IPS-15b (cell line): ENCODE results near the gene HOXA4.

Experiments used
- H3K27me3 ChIP-seq: one replicate; pipeline ENCODE4 v1.6.1; 2013; ENCODE audit warnings: low read length; ENCODE audit not compliant: control insufficient read depth, insufficient read depth
- H3K36me3 ChIP-seq: one replicate; pipeline ENCODE4 v1.6.1; 2013; ENCODE audit warnings: low read length; ENCODE audit not compliant: control insufficient read depth, insufficient read depth
- H3K4me1 ChIP-seq: one replicate; pipeline ENCODE4 v1.6.1; 2013; ENCODE audit warnings: mild to moderate bottlenecking, low read length; ENCODE audit not compliant: control insufficient read depth, insufficient read depth
- H3K4me3 ChIP-seq: one replicate; pipeline ENCODE4 v1.5.1; 2013; ENCODE audit warnings: low read depth, low read length
- H3K9ac ChIP-seq: one replicate; pipeline ENCODE4 v1.6.1; 2013; ENCODE audit warnings: low read depth, mild to moderate bottlenecking, low read length
- H3K9me3 ChIP-seq: one replicate; pipeline ENCODE4 v1.6.1; 2013; ENCODE audit warnings: mild to moderate bottlenecking, low read length; ENCODE audit not compliant: control insufficient read depth, insufficient read depth

Gene HOXA4

DNA sequence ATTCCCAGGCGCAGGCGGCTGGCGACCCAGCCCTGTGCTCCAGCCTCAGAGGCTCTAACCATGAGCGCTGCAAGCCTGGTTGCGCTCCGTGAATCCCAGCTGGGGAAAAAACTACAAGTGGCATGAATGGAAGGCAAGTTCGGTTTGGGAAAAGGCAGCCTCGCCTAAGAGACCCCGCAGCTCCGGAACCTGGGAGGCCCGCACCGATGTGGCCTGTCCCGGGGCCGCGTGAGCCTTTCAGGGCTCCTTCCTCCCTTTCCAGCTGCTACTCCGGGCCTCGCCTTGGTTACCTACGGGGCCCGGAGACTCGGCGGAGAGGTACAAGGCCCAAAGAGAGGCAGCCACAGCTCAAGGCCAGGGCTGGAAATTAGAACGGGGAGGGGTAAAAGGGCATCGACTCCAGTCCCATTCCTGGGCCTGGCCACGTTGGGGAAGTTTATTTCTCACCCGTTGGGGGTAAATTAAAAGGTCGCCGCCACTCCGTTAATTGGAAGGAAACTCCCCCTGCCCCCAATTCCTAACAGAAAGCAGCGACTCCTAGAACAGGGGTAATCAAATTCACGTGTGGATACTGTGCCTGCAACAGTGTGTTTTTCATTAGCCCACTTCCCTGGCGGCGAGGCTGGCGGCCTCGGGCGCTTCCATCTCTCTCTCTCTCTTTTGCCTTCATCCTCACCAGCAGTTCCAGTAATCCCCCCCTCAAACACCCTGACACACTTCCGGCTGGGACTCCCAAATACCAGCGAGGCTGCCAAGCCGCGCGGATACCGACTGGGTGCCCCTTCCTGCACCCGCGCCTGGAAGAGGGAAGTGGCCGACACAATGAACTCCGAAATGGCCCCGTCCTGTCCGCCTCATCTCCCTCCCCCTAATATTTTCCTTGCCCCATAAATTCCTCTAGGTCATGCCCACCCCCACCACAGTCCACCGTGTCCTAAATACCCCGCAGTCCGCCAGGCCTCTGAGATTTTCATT lies 36.3 kb upstream of the HOXA4 start:
- Histone ChIP-seq H3K27me3 (peaks cover 98% of the 10 kb centered on the region), H3K36me3 (no peaks in the 10 kb centered on the region), H3K9me3 (no peaks in the 10 kb centered on the region), H3K4me3 (peak overlapping the region; percentile 8), H3K9ac (no peak overlapping the region), H3K4me1 (no peaks in the 10 kb centered on the region)

- H3K9me3 ChIP-seq, result no peaks in the 10 kb centered on the region
- H3K4me3 ChIP-seq, result peak overlapping the region; percentile 18
- no peak overlapping the region for H3K9ac ChIP-seq
- H3K27me3 ChIP-seq, result peaks cover 96% of the 10 kb centered on the region
- H3K4me1 ChIP-seq, result no peaks in the 10 kb centered on the region
- no peaks in the 10 kb centered on the region for H3K36me3 ChIP-seq
Observed at GRCh38 chr7:27165996-27166530, 35.5 kb upstream of the HOXA4 start.

GRCh38 chr7:27165089-27165995 lies 34.8 kb upstream of the HOXA4 start, which contains the start of gene HOXA9:
TSS of gene HOXA9 (minus strand) at chr7:27165537. CDS start at chr7:27165457, 80 bp downstream.
- H3K9ac ChIP-seq, result no peak within 1 kb of the TSS
- peak within 1 kb of the TSS; percentile 18 for H3K4me3 ChIP-seq
- H3K36me3 ChIP-seq, result no peaks in the 10 kb centered on the region
- no peaks in the 10 kb centered on the region for H3K4me1 ChIP-seq
- H3K27me3 ChIP-seq, result peaks cover 96% of the 10 kb centered on the region
- H3K9me3 ChIP-seq, result no peaks in the 10 kb centered on the region

- Histone ChIP-seq H3K4me3 (peak overlapping the region; percentile 12), H3K9ac (no peak overlapping the region), H3K9me3 (no peaks in the 10 kb centered on the region), H3K4me1 (no peaks in the 10 kb centered on the region), H3K36me3 (no peaks in the 10 kb centered on the region), H3K27me3 (peaks cover 97% of the 10 kb centered on the region)
Observed at GRCh38 chr7:27164367-27165088, 34.0 kb upstream of the HOXA4 start.

DNA sequence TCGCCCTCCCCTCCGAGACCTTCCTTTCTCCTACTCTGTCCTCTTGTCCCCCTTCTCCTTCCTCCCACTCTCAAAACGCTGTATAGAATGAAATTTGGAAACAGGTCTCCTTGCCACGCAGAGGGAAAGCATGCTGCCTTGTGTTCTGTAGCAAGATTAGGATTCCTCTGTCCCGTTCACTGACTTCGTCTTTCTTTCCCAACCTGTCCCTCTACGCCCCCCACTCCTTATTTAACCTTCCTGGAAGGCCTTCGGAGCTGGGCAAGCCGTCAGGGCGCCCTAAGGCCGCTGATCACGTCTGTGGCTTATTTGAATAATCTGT lies 33.4 kb upstream of the HOXA4 start:
- Histone ChIP-seq H3K9ac (no peak overlapping the region), H3K4me3 (peak overlapping the region; percentile 12), H3K9me3 (no peaks in the 10 kb centered on the region), H3K4me1 (no peaks in the 10 kb centered on the region), H3K27me3 (peaks cover 98% of the 10 kb centered on the region), H3K36me3 (no peaks in the 10 kb centered on the region)

- H3K27me3 ChIP-seq, result peaks cover 98% of the 10 kb centered on the region
- peak overlapping the region; percentile 12 for H3K4me3 ChIP-seq
- H3K4me1 ChIP-seq, result no peaks in the 10 kb centered on the region
- H3K9me3 ChIP-seq, result no peaks in the 10 kb centered on the region
- H3K9ac ChIP-seq, result no peak overlapping the region
- no peaks in the 10 kb centered on the region for H3K36me3 ChIP-seq
Observed at GRCh38 chr7:27163288-27164044, 32.9 kb upstream of the HOXA4 start.

- H3K9me3 ChIP-seq, result no peaks in the 10 kb centered on the region
- H3K36me3 ChIP-seq, result no peaks in the 10 kb centered on the region
- H3K4me1 ChIP-seq, result no peaks in the 10 kb centered on the region
- H3K27me3 ChIP-seq, result peaks cover 98% of the 10 kb centered on the region
- H3K9ac ChIP-seq, result no peak overlapping the region
- H3K4me3 ChIP-seq, result no peak overlapping the region
Observed at GRCh38 chr7:27162561-27163287, 32.2 kb upstream of the HOXA4 start.

DNA sequence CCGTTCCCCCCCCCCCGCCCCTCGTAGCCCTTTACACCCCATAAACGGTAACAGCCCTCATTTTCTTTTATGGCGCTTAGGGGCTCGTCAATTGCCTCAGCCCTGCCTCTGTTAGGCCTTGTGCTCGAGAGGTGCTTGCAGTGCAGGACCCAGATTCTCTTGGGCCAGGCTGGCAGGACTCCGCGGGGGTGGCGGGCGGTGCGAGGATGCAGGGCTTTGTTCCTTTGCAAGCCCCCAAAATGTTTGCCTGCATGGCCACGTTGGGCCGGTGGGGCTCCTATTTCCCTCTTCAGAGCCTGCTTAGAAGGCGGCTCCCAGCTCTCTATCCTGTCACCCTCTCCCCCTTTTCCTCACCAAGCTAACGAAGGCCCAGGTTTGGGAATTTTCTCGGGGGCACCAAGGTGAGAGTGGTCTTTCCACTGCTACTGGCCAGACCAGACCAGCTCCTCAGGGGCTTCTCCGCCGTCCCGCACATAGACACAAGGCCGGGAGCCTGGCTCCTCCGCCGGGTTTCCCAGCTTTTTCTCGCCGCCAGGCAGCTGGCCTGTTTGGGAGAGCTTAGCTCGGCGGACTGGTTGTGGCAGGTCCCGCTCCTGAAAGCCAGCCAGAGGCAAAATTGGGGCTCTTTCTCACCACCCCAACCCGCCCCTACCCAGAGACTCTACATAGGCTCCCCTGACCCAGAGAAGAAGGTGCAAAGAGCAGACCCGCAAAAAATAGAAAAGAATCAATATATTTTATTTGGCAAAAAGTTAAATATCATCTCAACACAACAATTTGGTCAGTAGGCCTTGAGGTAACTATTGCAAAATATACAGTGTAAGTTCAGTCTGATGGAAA lies 31.4 kb upstream of the HOXA4 start:
- no peaks in the 10 kb centered on the region for H3K9me3 ChIP-seq
- H3K4me1 ChIP-seq, result no peaks in the 10 kb centered on the region
- peak overlapping the region; percentile 8 for H3K4me3 ChIP-seq
- peaks cover 98% of the 10 kb centered on the region for H3K27me3 ChIP-seq
- H3K36me3 ChIP-seq, result no peaks in the 10 kb centered on the region
- H3K9ac ChIP-seq, result no peak overlapping the region

- H3K9ac ChIP-seq, result no peak overlapping the region
Observed at GRCh38 chr7:27161214-27161720, 30.7 kb upstream of the HOXA4 start.

More at GRCh38 chr7:27161214-27161720, 30.7 kb upstream of the HOXA4 start:
- no peaks in the 10 kb centered on the region for H3K4me1 ChIP-seq
- peak overlapping the region; percentile 46 for H3K4me3 ChIP-seq
- H3K27me3 ChIP-seq, result peaks cover 97% of the 10 kb centered on the region
- no peaks in the 10 kb centered on the region for H3K36me3 ChIP-seq
- H3K9me3 ChIP-seq, result no peaks in the 10 kb centered on the region
